Activated CD4-positive, CD25-positive, alpha-beta regulatory T cell treated with anti-CD3 and anti-CD28 coated beads, Interleukin-2, amount 50 U/mL, for 16 hours (primary cell): ENCODE data around the gene FGFR2.

Experiments
- DNase-seq: peaks from one replicate; pipeline ENCODE4 v3.0.0-alpha.2; 2020; ENCODE audit warnings: low read depth, low spot score

FGFR2 gene

GRCh38 chr10:121494296-121494695 is 103.9 kb downstream of the FGFR2 start:
- DNase-seq: no peak

GRCh38 chr10:121493521-121493920 is 104.7 kb downstream of the FGFR2 start:
- DNase-seq: no peak

GRCh38 chr10:121490871-121491519 is 107.2 kb downstream of the FGFR2 start:
- no peak for DNase-seq

- DNase-seq: no peak
Observed at GRCh38 chr10:121485436-121486139, 112.7 kb downstream of the FGFR2 start.

DNA sequence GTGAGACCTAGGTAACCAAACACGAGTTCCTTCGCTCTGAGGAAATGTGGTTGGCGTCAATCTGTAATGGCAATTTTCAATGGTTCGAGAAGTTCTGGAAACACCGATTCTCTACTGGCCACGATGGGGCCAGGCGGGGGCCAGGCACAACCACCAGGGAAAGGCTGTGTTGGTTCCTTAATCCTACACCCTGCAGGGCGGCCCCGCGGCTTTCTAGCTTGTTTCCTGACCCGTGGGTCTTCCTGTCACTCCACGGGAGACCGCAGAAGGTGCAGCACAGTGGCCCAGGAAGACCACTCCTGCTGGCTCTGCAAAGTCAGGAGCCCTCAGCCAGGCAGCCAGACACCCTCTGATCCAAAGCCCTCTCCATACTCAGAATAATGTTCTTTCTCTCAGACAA is 113.4 kb downstream of the FGFR2 start:
- DNase-seq: no peak

- DNase-seq: no peak
Observed at GRCh38 chr10:121484401-121484800, 113.8 kb downstream of the FGFR2 start.

- no peak for DNase-seq
Observed at GRCh38 chr10:121481180-121481579, 117.1 kb downstream of the FGFR2 start.

DNA sequence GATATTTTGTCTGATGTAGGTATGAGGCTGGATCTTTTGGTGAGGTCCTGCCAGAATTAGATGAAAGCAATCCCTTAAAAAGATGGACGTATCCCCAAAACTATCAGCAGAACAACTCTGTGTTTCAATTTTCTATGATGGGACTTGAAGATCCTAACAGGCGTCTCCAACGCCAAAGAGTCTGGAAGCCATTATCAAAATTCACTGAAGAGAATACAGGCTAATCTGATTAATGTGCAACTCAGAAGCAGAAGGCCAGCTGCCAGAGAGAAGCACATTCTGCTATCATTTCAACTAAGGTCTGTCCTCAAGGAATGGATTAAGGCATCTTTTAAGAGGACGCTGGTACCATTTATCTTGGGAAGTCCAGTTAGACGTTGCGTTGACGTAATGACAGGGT is 119.7 kb downstream of the FGFR2 start:
- no peak for DNase-seq

- no peak for DNase-seq
Observed at GRCh38 chr10:121469797-121470606, 128.2 kb downstream of the FGFR2 start.

GRCh38 chr10:121468726-121469125 is 129.5 kb downstream of the FGFR2 start:
- DNase-seq: no peak

GRCh38 chr10:121466424-121466823 is 131.8 kb downstream of the FGFR2 start:
- no peak for DNase-seq

DNA sequence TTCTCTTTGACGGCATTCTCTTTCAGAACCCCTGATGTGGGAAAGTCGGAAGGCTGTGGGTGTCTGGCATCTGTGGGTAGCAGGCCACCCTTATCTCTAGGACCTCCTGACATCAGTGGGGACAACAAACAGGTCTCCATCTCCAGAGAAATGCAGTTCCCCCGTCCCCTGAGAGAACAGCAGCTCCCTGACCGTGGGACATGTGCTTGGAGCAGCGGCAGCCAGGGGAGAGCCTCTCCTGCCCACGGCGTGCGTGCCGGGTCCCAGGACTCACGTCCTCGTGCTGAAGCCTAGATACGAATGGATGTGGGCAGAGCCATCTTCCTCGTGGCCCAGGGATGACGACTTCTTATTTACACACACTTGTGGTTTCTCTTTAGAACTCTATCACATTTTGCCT is 133.0 kb downstream of the FGFR2 start:
- DNase-seq: no peak

- no peak for DNase-seq
Observed at GRCh38 chr10:121464517-121464916, 133.7 kb downstream of the FGFR2 start.

DNA sequence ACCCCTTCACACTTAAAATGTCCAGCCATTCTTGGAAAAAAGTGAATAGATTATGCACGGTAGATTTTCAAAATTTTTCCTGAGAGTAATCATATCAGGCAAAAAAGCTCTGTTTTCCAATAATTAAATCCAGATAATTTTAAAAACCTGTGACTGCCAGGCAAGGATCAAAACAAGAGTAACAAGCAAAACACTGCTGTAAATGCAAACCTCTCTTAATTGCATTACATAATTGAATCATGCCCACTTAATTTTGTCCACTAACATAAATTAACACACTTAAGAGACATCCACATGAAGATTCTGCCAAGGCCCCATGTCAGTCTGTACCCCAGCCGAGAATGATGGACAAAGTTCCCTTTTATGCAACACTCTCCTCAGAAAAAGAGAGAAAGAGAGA is 135.3 kb downstream of the FGFR2 start:
- DNase-seq: no peak

GRCh38 chr10:121462281-121462680 is 136.0 kb downstream of the FGFR2 start:
- no peak for DNase-seq

GRCh38 chr10:121461307-121461706 is 136.9 kb downstream of the FGFR2 start:
- no peak for DNase-seq

DNA sequence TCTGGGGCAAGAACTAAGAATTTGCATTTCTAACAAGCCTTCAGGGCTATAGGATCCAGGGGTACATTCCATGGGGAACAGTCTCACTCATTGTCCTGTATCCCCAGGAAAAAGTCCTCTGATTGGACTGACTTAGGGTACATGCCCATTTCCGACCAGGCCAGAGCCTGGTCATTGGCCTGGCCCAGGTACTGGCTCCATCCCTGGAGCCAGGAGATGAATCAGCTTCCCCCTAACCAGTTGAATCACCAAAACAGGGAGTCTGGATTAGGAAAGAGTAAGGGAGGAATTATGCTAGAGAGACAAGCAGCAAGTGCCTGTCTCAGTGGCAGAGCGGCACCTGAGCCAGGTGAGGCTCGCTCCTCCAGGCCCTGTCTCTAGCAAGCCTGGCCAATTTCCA is 137.5 kb downstream of the FGFR2 start:
- DNase-seq: no peak

- DNase-seq: no peak
Observed at GRCh38 chr10:121459622-121460453, 138.4 kb downstream of the FGFR2 start.

- DNase-seq: no peak
Observed at GRCh38 chr10:121459279-121459621, 139.0 kb downstream of the FGFR2 start.

GRCh38 chr10:121457729-121458128 is 140.5 kb downstream of the FGFR2 start:
- DNase-seq: no peak

DNA sequence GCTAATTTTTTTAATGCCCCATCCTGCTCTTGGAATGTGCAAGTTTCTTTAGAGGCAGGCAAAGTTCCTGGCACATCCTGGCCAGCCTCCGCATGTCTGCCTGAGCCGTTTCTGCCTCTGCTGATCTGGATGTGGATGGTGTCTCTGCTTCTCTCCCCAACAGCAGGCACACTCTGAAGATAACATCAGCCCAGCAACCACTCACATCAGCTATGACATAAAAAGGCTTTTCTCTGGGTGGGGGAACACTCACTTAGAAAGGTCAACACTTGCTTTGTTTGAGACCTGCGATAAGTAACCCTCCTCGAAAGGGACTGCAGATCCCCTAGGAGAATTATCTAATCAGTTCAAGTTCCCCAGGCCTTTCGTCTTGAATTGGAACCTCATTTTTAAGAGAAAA is 142.9 kb downstream of the FGFR2 start:
- DNase-seq: no peak

GRCh38 chr10:121454781-121455180 is 143.5 kb downstream of the FGFR2 start:
- DNase-seq: no peak
